WTC11 (cell line): ENCODE results near the gene NXN. TPM values are rescaled to one million over a fixed set of nuclear protein-coding genes. Genes with fewer than 3 reads are reported as not detected.

Experiments used
- ATAC-seq: fragments of 200-7000 bp; cut with Tn5 transposase; 2 replicates; pipeline ENCODE4 v1.10.0; 2021; ENCODE audit warnings: mild to moderate bottlenecking, moderate library complexity
- CTCF ChIA-PET: fragments of 300-600 bp; sonication (Branson Sonifier 250); formaldehyde crosslinking; loops from one replicate; lab custom pipeline; 2021; ENCODE audit warnings: antibody characterized with exemption; lab: Charles Lee
- POLR2A ChIA-PET: fragments of 350-600 bp; sonication (Branson Sonifier 250); formaldehyde crosslinking; loops from one replicate; lab custom pipeline; 2021; ENCODE audit warnings: antibody characterized with exemption; lab: Charles Lee
- DNase-seq: peaks from one replicate; pipeline ENCODE4 v3.0.0; 2021; ENCODE audit warnings: low spot score
- H3K27ac Mint-ChIP-seq: 2 replicates; pipeline ENCODE4 v1.8.0; 2021; ENCODE audit warnings: mixed read lengths
- H3K27me3 Mint-ChIP-seq: 2 replicates; pipeline ENCODE4 v1.8.0; 2021; ENCODE audit warnings: low read depth, mild to moderate bottlenecking, moderate library complexity, mixed read lengths
- H3K36me3 Mint-ChIP-seq: 2 replicates; pipeline ENCODE4 v1.8.0; 2021; ENCODE audit warnings: mixed read lengths
- H3K4me1 Mint-ChIP-seq: 2 replicates; pipeline ENCODE4 v1.8.0; 2022; ENCODE audit warnings: mixed read lengths
- H3K4me3 Mint-ChIP-seq: 2 replicates; pipeline ENCODE4 v1.8.0; 2021; ENCODE audit warnings: mild to moderate bottlenecking, moderate library complexity, mixed read lengths
- H3K9me3 Mint-ChIP-seq: 2 replicates; pipeline ENCODE4 v1.8.0; 2021; ENCODE audit warnings: mixed read lengths
- CREM ChIP-seq: sonication (generic); formaldehyde crosslinking; IDR thresholded peaks from 2 replicates; pipeline ENCODE4 v1.8.1; 2022; ENCODE audit warnings: mild to moderate bottlenecking, missing genetic modification reagents, moderate library complexity
- EMX1 ChIP-seq: fragments of 250-450 bp; sonication (Bioruptor Pico); IDR thresholded peaks from 2 replicates; pipeline ENCODE4 v1.8.0; 2021; ENCODE audit warnings: mild to moderate bottlenecking
- HMGA2 ChIP-seq: fragments of 250-450 bp; sonication (Bioruptor Pico); IDR thresholded peaks from 2 replicates; pipeline ENCODE4 v1.4.0; 2021; ENCODE audit warnings: mild to moderate bottlenecking, moderate library complexity
- MXD4 ChIP-seq: fragments of 250-450 bp; sonication (Bioruptor Pico); IDR thresholded peaks from 2 replicates; pipeline ENCODE4 v1.8.0; 2021; ENCODE audit warnings: mild to moderate bottlenecking, moderate library complexity, borderline replicate concordance
- NFE2L1 ChIP-seq: sonication (generic); formaldehyde crosslinking; IDR thresholded peaks from 2 replicates; pipeline ENCODE4 v1.8.1; 2023; ENCODE audit warnings: missing genetic modification reagents
- NFYB ChIP-seq: sonication (generic); formaldehyde crosslinking; conservative IDR thresholded peaks from 2 replicates; pipeline ENCODE4 v1.8.0; 2022; ENCODE audit warnings: low read depth, missing genetic modification reagents
- total RNA-seq: library from RNA; stranded (reverse); gene quantifications from 3 replicates; pipeline ENCODE4 v1.2.3, GENCODE V29; 2021
- TF ChIP-seq, protein P1 (sequence below): fragments of 250-450 bp; sonication (Bioruptor Pico); IDR thresholded peaks from 2 replicates; pipeline ENCODE4 v2.1.2; 2022; ENCODE audit warnings: mild to moderate bottlenecking, moderate library complexity
- TF ChIP-seq, protein P2 (sequence below): sonication (generic); formaldehyde crosslinking; IDR thresholded peaks from 2 replicates; pipeline ENCODE4 v1.8.0; 2022; ENCODE audit warnings: mild to moderate bottlenecking, missing genetic modification reagents
- TF ChIP-seq, protein P3 (sequence below): fragments of 250-450 bp; sonication (Bioruptor Pico); IDR thresholded peaks from 2 replicates; pipeline ENCODE4 v1.9.0; 2021; ENCODE audit warnings: mild to moderate bottlenecking, borderline replicate concordance
- TF ChIP-seq, protein P4 (sequence below): sonication (generic); formaldehyde crosslinking; IDR thresholded peaks from 2 replicates; pipeline ENCODE4 v1.8.1; 2023; ENCODE audit warnings: mild to moderate bottlenecking, moderate library complexity, missing genetic modification reagents
- TF ChIP-seq, protein P5 (sequence below): fragments of 250-450 bp; sonication (Bioruptor Pico); conservative IDR thresholded peaks from 2 replicates; pipeline ENCODE4 v1.9.0; 2021; ENCODE audit warnings: mild to moderate bottlenecking
- TF ChIP-seq, protein P6 (sequence below): fragments of 200-600 bp; IDR thresholded peaks from 2 replicates; pipeline ENCODE4 v1.8.0; 2022; ENCODE audit warnings: antibody characterized with exemption
- TF ChIP-seq, protein P7 (sequence below): fragments of 250-450 bp; sonication (Bioruptor Pico); IDR thresholded peaks from 2 replicates; pipeline ENCODE4 v1.9.0; 2021; ENCODE audit warnings: moderate library complexity, mild to moderate bottlenecking, inconsistent platforms, borderline replicate concordance
- TF ChIP-seq, protein P8 (sequence below): sonication (generic); formaldehyde crosslinking; IDR thresholded peaks from 2 replicates; pipeline ENCODE4 v1.8.1; 2022; ENCODE audit warnings: missing genetic modification reagents, borderline replicate concordance
- TF ChIP-seq, protein P9 (sequence below): sonication (generic); formaldehyde crosslinking; IDR thresholded peaks from 2 replicates; pipeline ENCODE4 v1.8.1; 2022; ENCODE audit warnings: low read depth, mild to moderate bottlenecking, moderate library complexity, missing genetic modification reagents, borderline replicate concordance
- TF ChIP-seq, protein P10 (sequence below): fragments of 250-450 bp; sonication (Bioruptor Pico); IDR thresholded peaks from 2 replicates; pipeline ENCODE4 v1.9.0; 2021; ENCODE audit warnings: mild to moderate bottlenecking
- TF ChIP-seq, protein P11 (sequence below): sonication (generic); formaldehyde crosslinking; IDR thresholded peaks from 2 replicates; pipeline ENCODE4 v1.8.1; 2022; ENCODE audit warnings: low read depth, missing genetic modification reagents, borderline replicate concordance

NXN gene
- total RNA-seq, 1 experiment from 2014 or later: 96.8 TPM

DNA sequence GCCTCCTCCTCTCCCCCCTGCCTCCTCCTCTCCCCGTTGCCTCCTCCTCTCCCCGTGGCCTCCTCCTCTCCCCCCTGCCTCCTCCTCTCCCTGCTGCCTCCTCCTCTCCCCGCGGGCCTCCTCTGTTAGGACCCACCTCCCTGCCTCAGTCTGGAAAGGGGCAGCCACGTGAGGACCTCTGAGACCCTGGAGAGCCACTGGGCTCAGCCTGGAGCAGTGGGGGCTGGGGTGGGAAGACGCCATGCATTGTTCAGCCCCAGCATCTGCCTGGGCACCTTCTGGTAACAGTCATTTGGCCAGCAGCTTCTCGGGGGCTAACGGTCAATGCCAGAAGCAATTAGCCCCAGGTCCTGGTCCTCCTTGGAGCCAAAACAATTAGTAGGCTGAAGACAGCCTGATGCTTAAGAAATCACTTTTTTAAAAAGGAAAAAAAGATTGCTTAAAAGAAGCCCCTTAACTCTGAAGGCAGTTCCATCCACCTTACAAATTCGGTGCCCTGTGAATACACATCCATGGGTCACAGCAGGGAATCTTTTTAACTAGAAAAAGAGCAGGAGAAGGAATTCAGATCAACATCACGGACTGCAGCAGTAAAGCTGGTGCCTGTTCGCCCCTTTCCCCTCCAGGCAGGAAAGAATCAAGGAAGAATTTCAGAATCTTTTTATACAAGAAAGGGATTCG lies 29.8 kb downstream of the NXN start:
- DNase-seq (no peak), ATAC-seq (peak; percentile 42)
- Mint-ChIP-seq H3K9me3 (no peaks in the 10 kb centered on the region), H3K4me3 (peak overlapping the region; percentile 56), H3K27ac (peak overlapping the region; percentile 99), H3K4me1 (peaks cover 47% of the 10 kb centered on the region), H3K27me3 (no peaks in the 10 kb centered on the region), H3K36me3 (no peaks in the 10 kb centered on the region)
- ChIA-PET CTCF (interaction anchor here (0.9 to 2.9 kb wide), 5 partner anchors 12 to 155 kb away, joined by 3 to 29 read pairs (median 5); partner anchors contain the start of gene TIMM22), POLR2A (interaction anchor here (1.0 to 2.7 kb wide), 3 partner anchors 20 to 30 kb away, joined by 4 to 32 read pairs (median 5); partner anchors contain the start of gene NXN)
- TF ChIP-seq, protein P1, sequence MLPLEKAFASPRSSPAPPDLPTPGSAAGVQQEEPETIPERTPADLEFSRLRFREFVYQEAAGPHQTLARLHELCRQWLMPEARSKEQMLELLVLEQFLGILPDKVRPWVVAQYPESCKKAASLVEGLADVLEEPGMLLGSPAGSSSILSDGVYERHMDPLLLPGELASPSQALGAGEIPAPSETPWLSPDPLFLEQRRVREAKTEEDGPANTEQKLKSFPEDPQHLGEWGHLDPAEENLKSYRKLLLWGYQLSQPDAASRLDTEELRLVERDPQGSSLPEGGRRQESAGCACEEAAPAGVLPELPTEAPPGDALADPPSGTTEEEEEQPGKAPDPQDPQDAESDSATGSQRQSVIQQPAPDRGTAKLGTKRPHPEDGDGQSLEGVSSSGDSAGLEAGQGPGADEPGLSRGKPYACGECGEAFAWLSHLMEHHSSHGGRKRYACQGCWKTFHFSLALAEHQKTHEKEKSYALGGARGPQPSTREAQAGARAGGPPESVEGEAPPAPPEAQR (CRISPR knock-in tag): no peak
- TF ChIP-seq, protein P2, sequence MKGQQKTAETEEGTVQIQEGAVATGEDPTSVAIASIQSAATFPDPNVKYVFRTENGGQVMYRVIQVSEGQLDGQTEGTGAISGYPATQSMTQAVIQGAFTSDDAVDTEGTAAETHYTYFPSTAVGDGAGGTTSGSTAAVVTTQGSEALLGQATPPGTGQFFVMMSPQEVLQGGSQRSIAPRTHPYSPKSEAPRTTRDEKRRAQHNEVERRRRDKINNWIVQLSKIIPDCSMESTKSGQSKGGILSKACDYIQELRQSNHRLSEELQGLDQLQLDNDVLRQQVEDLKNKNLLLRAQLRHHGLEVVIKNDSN: 0 out of 2 replicates have a peak, but pooled peaks have one; percentile 37
- TF ChIP-seq CREM (no peak), HMGA2 (CRISPR knock-in tag) (no peak), NFE2L1 (no peak), EMX1 (CRISPR knock-in tag) (no peak), NFYB (CRISPR knock-in tag) (no peak), MXD4 (CRISPR knock-in tag) (no peak)
- TF ChIP-seq, protein P3, sequence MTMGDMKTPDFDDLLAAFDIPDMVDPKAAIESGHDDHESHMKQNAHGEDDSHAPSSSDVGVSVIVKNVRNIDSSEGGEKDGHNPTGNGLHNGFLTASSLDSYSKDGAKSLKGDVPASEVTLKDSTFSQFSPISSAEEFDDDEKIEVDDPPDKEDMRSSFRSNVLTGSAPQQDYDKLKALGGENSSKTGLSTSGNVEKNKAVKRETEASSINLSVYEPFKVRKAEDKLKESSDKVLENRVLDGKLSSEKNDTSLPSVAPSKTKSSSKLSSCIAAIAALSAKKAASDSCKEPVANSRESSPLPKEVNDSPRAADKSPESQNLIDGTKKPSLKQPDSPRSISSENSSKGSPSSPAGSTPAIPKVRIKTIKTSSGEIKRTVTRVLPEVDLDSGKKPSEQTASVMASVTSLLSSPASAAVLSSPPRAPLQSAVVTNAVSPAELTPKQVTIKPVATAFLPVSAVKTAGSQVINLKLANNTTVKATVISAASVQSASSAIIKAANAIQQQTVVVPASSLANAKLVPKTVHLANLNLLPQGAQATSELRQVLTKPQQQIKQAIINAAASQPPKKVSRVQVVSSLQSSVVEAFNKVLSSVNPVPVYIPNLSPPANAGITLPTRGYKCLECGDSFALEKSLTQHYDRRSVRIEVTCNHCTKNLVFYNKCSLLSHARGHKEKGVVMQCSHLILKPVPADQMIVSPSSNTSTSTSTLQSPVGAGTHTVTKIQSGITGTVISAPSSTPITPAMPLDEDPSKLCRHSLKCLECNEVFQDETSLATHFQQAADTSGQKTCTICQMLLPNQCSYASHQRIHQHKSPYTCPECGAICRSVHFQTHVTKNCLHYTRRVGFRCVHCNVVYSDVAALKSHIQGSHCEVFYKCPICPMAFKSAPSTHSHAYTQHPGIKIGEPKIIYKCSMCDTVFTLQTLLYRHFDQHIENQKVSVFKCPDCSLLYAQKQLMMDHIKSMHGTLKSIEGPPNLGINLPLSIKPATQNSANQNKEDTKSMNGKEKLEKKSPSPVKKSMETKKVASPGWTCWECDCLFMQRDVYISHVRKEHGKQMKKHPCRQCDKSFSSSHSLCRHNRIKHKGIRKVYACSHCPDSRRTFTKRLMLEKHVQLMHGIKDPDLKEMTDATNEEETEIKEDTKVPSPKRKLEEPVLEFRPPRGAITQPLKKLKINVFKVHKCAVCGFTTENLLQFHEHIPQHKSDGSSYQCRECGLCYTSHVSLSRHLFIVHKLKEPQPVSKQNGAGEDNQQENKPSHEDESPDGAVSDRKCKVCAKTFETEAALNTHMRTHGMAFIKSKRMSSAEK: no peak
- TF ChIP-seq, protein P4, sequence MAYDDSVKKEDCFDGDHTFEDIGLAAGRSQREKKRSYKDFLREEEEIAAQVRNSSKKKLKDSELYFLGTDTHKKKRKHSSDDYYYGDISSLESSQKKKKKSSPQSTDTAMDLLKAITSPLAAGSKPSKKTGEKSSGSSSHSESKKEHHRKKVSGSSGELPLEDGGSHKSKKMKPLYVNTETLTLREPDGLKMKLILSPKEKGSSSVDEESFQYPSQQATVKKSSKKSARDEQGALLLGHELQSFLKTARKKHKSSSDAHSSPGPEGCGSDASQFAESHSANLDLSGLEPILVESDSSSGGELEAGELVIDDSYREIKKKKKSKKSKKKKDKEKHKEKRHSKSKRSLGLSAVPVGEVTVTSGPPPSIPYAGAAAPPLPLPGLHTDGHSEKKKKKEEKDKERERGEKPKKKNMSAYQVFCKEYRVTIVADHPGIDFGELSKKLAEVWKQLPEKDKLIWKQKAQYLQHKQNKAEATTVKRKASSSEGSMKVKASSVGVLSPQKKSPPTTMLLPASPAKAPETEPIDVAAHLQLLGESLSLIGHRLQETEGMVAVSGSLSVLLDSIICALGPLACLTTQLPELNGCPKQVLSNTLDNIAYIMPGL: no peak
- TF ChIP-seq, protein P5, sequence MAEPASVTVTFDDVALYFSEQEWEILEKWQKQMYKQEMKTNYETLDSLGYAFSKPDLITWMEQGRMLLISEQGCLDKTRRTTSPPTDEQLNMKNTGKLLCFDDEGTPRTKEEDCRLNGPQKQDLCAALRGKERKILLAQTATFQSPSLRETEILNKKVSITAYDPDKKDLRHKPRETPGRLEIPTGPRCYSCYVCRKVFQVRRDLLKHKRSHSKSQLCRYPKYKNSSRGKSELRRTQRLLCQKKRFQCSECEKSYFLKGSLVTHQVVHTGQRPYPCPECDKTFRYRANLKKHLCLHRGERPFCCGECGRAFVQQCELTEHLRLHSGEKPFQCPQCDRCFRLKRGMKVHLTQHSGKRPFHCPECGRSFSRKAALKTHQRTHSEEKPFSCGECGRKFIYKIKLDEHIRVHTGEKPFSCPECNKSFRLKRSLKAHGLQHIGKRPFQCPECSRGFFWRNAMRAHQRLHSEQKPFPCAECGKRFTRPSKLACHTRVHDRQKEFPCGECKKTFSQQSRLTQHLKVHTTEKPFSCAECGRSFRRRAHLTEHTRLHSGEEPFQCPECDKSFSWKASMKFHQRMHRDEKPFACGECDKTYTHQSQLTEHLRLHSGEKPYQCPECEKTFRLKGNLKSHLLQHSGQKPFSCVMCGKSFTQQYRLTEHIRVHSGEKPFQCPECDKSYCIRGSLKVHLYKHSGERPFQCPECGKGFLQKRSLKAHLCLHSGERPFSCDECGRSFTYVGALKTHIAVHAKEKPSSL (CRISPR knock-in tag): no peak
- TF ChIP-seq, protein P6, sequence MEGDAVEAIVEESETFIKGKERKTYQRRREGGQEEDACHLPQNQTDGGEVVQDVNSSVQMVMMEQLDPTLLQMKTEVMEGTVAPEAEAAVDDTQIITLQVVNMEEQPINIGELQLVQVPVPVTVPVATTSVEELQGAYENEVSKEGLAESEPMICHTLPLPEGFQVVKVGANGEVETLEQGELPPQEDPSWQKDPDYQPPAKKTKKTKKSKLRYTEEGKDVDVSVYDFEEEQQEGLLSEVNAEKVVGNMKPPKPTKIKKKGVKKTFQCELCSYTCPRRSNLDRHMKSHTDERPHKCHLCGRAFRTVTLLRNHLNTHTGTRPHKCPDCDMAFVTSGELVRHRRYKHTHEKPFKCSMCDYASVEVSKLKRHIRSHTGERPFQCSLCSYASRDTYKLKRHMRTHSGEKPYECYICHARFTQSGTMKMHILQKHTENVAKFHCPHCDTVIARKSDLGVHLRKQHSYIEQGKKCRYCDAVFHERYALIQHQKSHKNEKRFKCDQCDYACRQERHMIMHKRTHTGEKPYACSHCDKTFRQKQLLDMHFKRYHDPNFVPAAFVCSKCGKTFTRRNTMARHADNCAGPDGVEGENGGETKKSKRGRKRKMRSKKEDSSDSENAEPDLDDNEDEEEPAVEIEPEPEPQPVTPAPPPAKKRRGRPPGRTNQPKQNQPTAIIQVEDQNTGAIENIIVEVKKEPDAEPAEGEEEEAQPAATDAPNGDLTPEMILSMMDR: no peak
- TF ChIP-seq, protein P7, sequence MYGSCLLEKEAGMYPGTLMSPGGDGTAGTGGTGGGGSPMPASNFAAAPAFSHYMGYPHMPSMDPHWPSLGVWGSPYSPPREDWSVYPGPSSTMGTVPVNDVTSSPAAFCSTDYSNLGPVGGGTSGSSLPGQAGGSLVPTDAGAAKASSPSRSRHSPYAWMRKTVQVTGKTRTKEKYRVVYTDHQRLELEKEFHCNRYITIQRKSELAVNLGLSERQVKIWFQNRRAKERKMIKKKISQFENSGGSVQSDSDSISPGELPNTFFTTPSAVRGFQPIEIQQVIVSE (CRISPR knock-in tag): no peak
- TF ChIP-seq, protein P8, sequence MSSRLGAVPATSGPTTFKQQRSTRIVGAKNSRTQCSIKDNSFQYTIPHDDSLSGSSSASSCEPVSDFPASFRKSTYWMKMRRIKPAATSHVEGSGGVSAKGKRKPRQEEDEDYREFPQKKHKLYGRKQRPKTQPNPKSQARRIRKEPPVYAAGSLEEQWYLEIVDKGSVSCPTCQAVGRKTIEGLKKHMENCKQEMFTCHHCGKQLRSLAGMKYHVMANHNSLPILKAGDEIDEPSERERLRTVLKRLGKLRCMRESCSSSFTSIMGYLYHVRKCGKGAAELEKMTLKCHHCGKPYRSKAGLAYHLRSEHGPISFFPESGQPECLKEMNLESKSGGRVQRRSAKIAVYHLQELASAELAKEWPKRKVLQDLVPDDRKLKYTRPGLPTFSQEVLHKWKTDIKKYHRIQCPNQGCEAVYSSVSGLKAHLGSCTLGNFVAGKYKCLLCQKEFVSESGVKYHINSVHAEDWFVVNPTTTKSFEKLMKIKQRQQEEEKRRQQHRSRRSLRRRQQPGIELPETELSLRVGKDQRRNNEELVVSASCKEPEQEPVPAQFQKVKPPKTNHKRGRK (CRISPR knock-in tag): no peak
- TF ChIP-seq, protein P9, sequence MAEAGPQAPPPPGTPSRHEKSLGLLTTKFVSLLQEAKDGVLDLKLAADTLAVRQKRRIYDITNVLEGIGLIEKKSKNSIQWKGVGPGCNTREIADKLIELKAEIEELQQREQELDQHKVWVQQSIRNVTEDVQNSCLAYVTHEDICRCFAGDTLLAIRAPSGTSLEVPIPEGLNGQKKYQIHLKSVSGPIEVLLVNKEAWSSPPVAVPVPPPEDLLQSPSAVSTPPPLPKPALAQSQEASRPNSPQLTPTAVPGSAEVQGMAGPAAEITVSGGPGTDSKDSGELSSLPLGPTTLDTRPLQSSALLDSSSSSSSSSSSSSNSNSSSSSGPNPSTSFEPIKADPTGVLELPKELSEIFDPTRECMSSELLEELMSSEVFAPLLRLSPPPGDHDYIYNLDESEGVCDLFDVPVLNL (CRISPR knock-in tag): no peak
- TF ChIP-seq, protein P10, sequence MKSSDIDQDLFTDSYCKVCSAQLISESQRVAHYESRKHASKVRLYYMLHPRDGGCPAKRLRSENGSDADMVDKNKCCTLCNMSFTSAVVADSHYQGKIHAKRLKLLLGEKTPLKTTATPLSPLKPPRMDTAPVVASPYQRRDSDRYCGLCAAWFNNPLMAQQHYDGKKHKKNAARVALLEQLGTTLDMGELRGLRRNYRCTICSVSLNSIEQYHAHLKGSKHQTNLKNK (CRISPR knock-in tag): no peak
- TF ChIP-seq, protein P11, sequence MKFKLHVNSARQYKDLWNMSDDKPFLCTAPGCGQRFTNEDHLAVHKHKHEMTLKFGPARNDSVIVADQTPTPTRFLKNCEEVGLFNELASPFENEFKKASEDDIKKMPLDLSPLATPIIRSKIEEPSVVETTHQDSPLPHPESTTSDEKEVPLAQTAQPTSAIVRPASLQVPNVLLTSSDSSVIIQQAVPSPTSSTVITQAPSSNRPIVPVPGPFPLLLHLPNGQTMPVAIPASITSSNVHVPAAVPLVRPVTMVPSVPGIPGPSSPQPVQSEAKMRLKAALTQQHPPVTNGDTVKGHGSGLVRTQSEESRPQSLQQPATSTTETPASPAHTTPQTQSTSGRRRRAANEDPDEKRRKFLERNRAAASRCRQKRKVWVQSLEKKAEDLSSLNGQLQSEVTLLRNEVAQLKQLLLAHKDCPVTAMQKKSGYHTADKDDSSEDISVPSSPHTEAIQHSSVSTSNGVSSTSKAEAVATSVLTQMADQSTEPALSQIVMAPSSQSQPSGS: no peak
